ENCODE data around the gene SPRED1. TPM values are rescaled to one million over a fixed set of nuclear protein-coding genes. Genes with fewer than 3 reads are reported as not detected.
A peak's percentile ranks its signal among the peaks of the same experiment; 100 is the strongest.

SPRED1 gene
- total and polyA plus RNA-seq, 9 of the 15 experiments (the other 6 are each of a cell fraction or from before 2014, with no cell fraction given) = 2.8 to 17.4 (median 7.9) TPM

DNA sequence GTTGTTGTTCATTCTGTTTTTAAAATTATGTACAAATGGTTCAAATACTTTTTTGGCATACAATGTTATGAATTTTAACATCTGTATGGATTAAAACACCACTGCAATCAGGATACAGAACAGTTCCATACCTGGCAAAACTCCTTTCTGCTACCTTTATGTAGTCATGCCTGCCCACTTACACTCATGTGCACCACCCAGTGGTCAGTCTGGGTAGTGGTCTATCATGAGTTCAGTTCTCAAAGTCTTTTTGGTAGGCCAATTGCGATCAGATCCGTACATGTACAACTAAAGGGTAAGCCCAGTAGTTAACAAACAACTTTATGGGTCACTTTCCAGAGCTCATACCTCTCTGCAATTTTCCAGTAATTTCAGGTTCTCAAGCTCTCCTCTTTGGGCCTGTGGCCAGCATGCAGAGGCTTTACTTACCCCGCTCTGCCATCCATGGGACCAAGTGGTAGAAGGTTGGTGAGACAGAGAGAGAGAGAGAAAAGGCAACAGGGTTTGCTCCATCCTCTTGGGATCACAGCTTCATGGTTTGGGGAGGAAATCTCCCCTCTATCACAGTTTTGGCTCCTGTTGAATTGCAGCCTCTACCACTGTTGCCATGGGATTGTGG lies 137.4 kb downstream of the SPRED1 start:
- H3K4me3 ChIP-seq = no peak overlapping the region
- H2AFZ ChIP-seq (ENCODE audit: low read depth, low read length) = no peak overlapping the region
- no peaks in the 10 kb centered on the region for H3K79me2 ChIP-seq (ENCODE audit: control insufficient read depth, insufficient read depth, low read length)
- no peak overlapping the region for H3K4me2 ChIP-seq (ENCODE audit: insufficient read depth, low read length)
- H3K9me1 ChIP-seq (ENCODE audit: control insufficient read depth, insufficient read depth, low read length) = no peaks in the 10 kb centered on the region
- FAIRE-seq (peak; percentile 96), ATAC-seq (peak; percentile 95), DNase-seq (ENCODE audit: extremely low read depth in 1 of 4, low spot score in 3 of 4) (peak; percentile 55 to 78 (median 58))
- H3K4me1 ChIP-seq (replicated peaks in 1 of 2; ENCODE audit: control insufficient read depth in 2 of 2, insufficient read depth in 2 of 2, low read length in 2 of 2) = no peaks in the 10 kb centered on the region
- whole genome bisulfite sequencing (ENCODE audit: insufficient coverage, low coverage, missing lambda C conversion rate) = 44% methylated on average over 3 of the region's 3 CpGs
- no peaks in the 10 kb centered on the region for H3K9me3 ChIP-seq (replicated peaks; ENCODE audit: control insufficient read depth, insufficient read depth, low read depth, low read length)
- H3K9ac ChIP-seq (ENCODE audit: insufficient read depth in 1 of 2, low read depth in 2 of 2, low read length in 2 of 2) = no peak overlapping the region
- in situ Hi-C loops (cut with MboI) (no loop called here), intact Hi-C loops (cut with micrococcal nuclease) (loop anchor here (5.0 kb wide), 1 partner anchor 393 kb away; no protein-coding TSS in a partner anchor)
- CTCF ChIA-PET (ENCODE audit: low intra/inter-chr PET ratio) = interaction anchor here (0.6 to 1.4 kb wide), 2 partner anchors 393 to 395 kb away, joined by 3 to 4 read pairs; no protein-coding TSS in a partner anchor
- BruUV-seq (replicated peaks) = no TSS peak
- no peaks in the 10 kb centered on the region for H4K20me1 ChIP-seq (replicated peaks; ENCODE audit: control insufficient read depth, insufficient read depth, low read length)
- no peaks in the 10 kb centered on the region for H3K27me3 ChIP-seq (ENCODE audit: control insufficient read depth in 2 of 2, insufficient read depth in 2 of 2, low read length in 2 of 2)
- POLR2A ChIA-PET = no interaction called here
- H3K36me3 ChIP-seq (ENCODE audit: control insufficient read depth, insufficient read depth, low read length) = no peaks in the 10 kb centered on the region
- no peak overlapping the region for H3K27ac ChIP-seq (ENCODE audit: extremely low read depth, low read depth, low read length)
- TF ChIP-seq, protein P1, sequence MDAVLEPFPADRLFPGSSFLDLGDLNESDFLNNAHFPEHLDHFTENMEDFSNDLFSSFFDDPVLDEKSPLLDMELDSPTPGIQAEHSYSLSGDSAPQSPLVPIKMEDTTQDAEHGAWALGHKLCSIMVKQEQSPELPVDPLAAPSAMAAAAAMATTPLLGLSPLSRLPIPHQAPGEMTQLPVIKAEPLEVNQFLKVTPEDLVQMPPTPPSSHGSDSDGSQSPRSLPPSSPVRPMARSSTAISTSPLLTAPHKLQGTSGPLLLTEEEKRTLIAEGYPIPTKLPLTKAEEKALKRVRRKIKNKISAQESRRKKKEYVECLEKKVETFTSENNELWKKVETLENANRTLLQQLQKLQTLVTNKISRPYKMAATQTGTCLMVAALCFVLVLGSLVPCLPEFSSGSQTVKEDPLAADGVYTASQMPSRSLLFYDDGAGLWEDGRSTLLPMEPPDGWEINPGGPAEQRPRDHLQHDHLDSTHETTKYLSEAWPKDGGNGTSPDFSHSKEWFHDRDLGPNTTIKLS (IDR thresholded peaks at IDR 0.05; ENCODE audit: borderline replicate concordance, low read depth) = no peak
- TF ChIP-seq RAD21 (CRISPR knock-in tag; conservative IDR thresholded peaks at IDR 0.05 in 1 of 2, IDR thresholded peaks at IDR 0.05 in 1 of 2) (peak; percentile 42 to 82), DEAF1 (CRISPR knock-in tag; IDR thresholded peaks at IDR 0.05) (0 out of 2 replicates have a peak, but pooled peaks have one; percentile 24), ZFP91 (CRISPR knock-in tag; IDR thresholded peaks at IDR 0.05) (no peak), TOE1 (IDR thresholded peaks at IDR 0.05; ENCODE audit: borderline replicate concordance) (no peak), TOE1 (CRISPR knock-in tag; IDR thresholded peaks at IDR 0.05; ENCODE audit: borderline replicate concordance, low read depth) (no peak), CTCF (IDR thresholded peaks at IDR 0.05 in 2 of 3, conservative IDR thresholded peaks at IDR 0.05 in 1 of 3; ENCODE audit: insufficient read depth in 2 of 3, low read depth in 1 of 3, low read length in 3 of 3) (peak; percentile 70 to 86 (median 82))
